ENCODE results near the gene ZC2HC1B. TPM values are rescaled to one million over a fixed set of nuclear protein-coding genes. Genes with fewer than 3 reads are reported as not detected.

The ZC2HC1B gene
- total and polyA plus RNA-seq, 10 of the 15 experiments (the other 5 are each of a cell fraction or from before 2014, with no cell fraction given), result 0.09 to 0.36 (median 0.31) TPM; not detected in 5

GRCh38 chr6:143965503-143966171 is 101.4 kb downstream of the ZC2HC1B start:
- H3K4me2 ChIP-seq (ENCODE audit: control insufficient read depth, insufficient read depth), result no peak overlapping the region
- no peaks in the 10 kb centered on the region for H4K20me1 ChIP-seq (ENCODE audit: control insufficient read depth, insufficient read depth)
- no peak overlapping the region for H3K9ac ChIP-seq (ENCODE audit: control insufficient read depth, insufficient read depth, low read length)
- H3K79me2 ChIP-seq (ENCODE audit: control insufficient read depth, insufficient read depth, low read length), result no peaks in the 10 kb centered on the region
- WGBS (ENCODE audit: insufficient coverage, insufficient replicate concordance, low lambda C conversion rate, missing lambda C conversion rate), result 73% methylated on average over 6 of the region's 6 CpGs
- intact Hi-C loops (cut with micrococcal nuclease; ENCODE audit: unreplicated experiment), result no loop called here
- H3K27me3 ChIP-seq (replicated peaks in 1 of 2; ENCODE audit: control insufficient read depth in 2 of 2, insufficient read depth in 2 of 2, low read length in 1 of 2), result no peaks in the 10 kb centered on the region
- H3K4me3 ChIP-seq, result no peak overlapping the region
- no peak overlapping the region for H3K27ac ChIP-seq (ENCODE audit: control insufficient read depth, insufficient read depth)
- CTCF ChIA-PET, result no interaction called here
- TF ChIP-seq MEF2A (IDR thresholded peaks at IDR 0.05; ENCODE audit: insufficient read depth, low read depth, low read length) (no peak), HSF1 (IDR thresholded peaks at IDR 0.05; ENCODE audit: low read depth, low read length) (no peak), ESRRA (IDR thresholded peaks at IDR 0.05; ENCODE audit: low read length) (no peak), RELB (IDR thresholded peaks at IDR 0.05; ENCODE audit: low read depth) (no peak), EZH2 (IDR thresholded peaks at IDR 0.05; ENCODE audit: borderline replicate concordance, control insufficient read depth, low read depth, low read length) (no peak)
- SMC1A ChIA-PET (ENCODE audit: uncharacterized antibody, unreplicated experiment), result interaction anchor here (1.0 kb wide), 1 partner anchor 25 kb away, joined by 3 read pairs; no protein-coding TSS in a partner anchor
- RAD21 ChIA-PET (ENCODE audit: unreplicated experiment), result no interaction called here
- BruUV-seq (replicated peaks), result no TSS peak
- in situ Hi-C loops (cut with MboI), result no loop called here
- no peak for FAIRE-seq
- POLR2A ChIA-PET, result no interaction called here
- no peaks in the 10 kb centered on the region for H3K9me3 ChIP-seq (replicated peaks; ENCODE audit: control insufficient read depth, insufficient read depth, low read length)
- no peak for DNase-seq (ENCODE audit: low read depth, low spot score)
- ATAC-seq, result no peak
- H3K36me3 ChIP-seq (ENCODE audit: control insufficient read depth in 2 of 2, insufficient read depth in 2 of 2, low read length in 1 of 2), result peaks cover 0 to 3% of the 10 kb centered on the region in 2 experiments; a peak in 2 of 4 replicates
- H2AFZ ChIP-seq (ENCODE audit: control insufficient read depth, low read depth, low read length), result no peak overlapping the region
- no peaks in the 10 kb centered on the region for H3K4me1 ChIP-seq (ENCODE audit: control insufficient read depth, insufficient read depth, low read length)
